HS-27A (cell line): ENCODE measurements around the gene LUZP1.
A peak's percentile ranks its signal among the peaks of the same experiment; 100 is the strongest.

Source experiments
- DNase-seq: peaks from one replicate; pipeline ENCODE4 v3.0.0-alpha.2; 2012; ENCODE audit warnings: low read depth, missing footprints

LUZP1 gene

GRCh38 chr1:23083714-23084480, 84.8 kb downstream of the LUZP1 start:
- DNase-seq = no peak

- DNase-seq = no peak
These were observed 87.3 kb downstream of the LUZP1 start for GRCh38 chr1:23081376-23081775.

- DNase-seq = no peak
These were observed 87.8 kb downstream of the LUZP1 start for GRCh38 chr1:23080885-23081284.

GRCh38 chr1:23079025-23079424, 89.6 kb downstream of the LUZP1 start:
- no peak for DNase-seq

GRCh38 chr1:23074012-23074411, 94.6 kb downstream of the LUZP1 start:
- DNase-seq = no peak

- DNase-seq = no peak
These were observed 99.0 kb downstream of the LUZP1 start for GRCh38 chr1:23069675-23070074.

GRCh38 chr1:23069149-23069548, 99.5 kb downstream of the LUZP1 start:
- DNase-seq = no peak

- DNase-seq = no peak
These were observed 102.6 kb downstream of the LUZP1 start for GRCh38 chr1:23066075-23066474.

GRCh38 chr1:23065385-23065784, 103.3 kb downstream of the LUZP1 start:
- no peak for DNase-seq

- DNase-seq = no peak
These were observed 106.4 kb downstream of the LUZP1 start for GRCh38 chr1:23062271-23062670.

GRCh38 chr1:23057301-23057700, 111.4 kb downstream of the LUZP1 start:
- no peak for DNase-seq

GRCh38 chr1:23051290-23051909, 117.3 kb downstream of the LUZP1 start:
- DNase-seq = no peak

GRCh38 chr1:23050201-23050600, 118.5 kb downstream of the LUZP1 start:
- DNase-seq = no peak

GRCh38 chr1:23044035-23044434, 124.6 kb downstream of the LUZP1 start:
- DNase-seq = no peak

- DNase-seq = no peak
These were observed 128.1 kb downstream of the LUZP1 start for GRCh38 chr1:23040509-23040908.

- DNase-seq = no peak
These were observed 129.3 kb downstream of the LUZP1 start for GRCh38 chr1:23039308-23039826.

- DNase-seq = no peak
These were observed 131.4 kb downstream of the LUZP1 start for GRCh38 chr1:23037081-23037740.

GRCh38 chr1:23035823-23036452, 132.7 kb downstream of the LUZP1 start:
- peak; percentile 34 for DNase-seq
